GM19463 (cell line): ENCODE results near the gene ACRV1.
"Not testable (repeated sequence)": the region's sequence is repeated elsewhere in the genome, so short reads cannot be mapped to it uniquely, and the experiment has no call there.

Experiments used
- ATAC-seq: cut with Tn5 transposase; IDR thresholded peaks from one replicate; pipeline ENCODE4 v1.9.1; 2021; ENCODE audit warnings: mild to moderate bottlenecking, moderate library complexity; ENCODE audit not compliant: unreplicated experiment

The ACRV1 gene, protein sequence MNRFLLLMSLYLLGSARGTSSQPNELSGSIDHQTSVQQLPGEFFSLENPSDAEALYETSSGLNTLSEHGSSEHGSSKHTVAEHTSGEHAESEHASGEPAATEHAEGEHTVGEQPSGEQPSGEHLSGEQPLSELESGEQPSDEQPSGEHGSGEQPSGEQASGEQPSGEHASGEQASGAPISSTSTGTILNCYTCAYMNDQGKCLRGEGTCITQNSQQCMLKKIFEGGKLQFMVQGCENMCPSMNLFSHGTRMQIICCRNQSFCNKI

DNA sequence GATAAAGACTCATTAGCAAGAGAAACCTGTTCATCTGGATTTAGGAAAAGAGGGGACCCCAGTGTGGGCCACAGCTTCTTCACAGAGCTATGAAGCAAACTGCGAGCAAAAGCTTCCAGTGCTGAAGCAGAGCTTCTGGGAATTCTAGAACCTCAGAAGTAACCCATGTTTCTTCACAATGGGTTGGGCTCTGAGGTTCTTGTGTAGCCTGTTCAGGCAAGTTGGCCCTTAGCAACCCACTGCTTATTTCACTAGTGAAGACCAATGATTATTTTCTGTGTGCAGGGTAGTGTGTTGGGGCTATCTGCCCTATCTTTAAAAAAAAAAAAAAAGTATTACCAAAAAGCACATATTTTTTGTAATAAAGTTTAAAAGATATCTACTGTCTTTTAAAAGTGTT lies at the start of gene ACRV1:
Gene ACRV1, minus strand, starts transcription at position 101 of the 400 bp plus-strand sequence. Its CDS starts 67 bp downstream, at position 34.
- no peak for ATAC-seq

DNA sequence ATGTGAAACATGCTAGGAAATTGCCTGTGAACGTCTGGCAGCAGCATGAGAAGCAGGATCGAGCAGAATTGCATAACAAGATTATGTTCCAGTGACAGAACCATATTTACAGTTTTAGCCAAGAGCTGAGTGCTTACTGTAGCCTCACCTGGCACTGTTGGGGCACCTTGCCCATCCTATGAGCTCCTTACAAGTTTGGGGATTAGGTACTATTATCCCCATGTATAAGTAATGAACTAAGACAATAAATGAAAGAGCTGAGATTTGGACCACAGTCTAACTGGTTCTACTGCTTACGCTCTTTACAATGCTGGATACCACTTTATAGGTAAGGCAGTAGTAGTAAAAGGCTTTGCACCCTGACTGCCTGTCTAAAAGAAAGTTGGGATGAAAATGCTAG lies 48.3 kb upstream of the ACRV1 start:
- no peak for ATAC-seq

GRCh38 chr11:125724125-125724524 lies 43.5 kb upstream of the ACRV1 start:
- ATAC-seq, result no peak

- ATAC-seq, result no peak
Observed at GRCh38 chr11:125720781-125721180, 40.1 kb upstream of the ACRV1 start.

GRCh38 chr11:125704686-125705085 lies 24.0 kb upstream of the ACRV1 start:
- ATAC-seq, result not testable (repeated sequence)

DNA sequence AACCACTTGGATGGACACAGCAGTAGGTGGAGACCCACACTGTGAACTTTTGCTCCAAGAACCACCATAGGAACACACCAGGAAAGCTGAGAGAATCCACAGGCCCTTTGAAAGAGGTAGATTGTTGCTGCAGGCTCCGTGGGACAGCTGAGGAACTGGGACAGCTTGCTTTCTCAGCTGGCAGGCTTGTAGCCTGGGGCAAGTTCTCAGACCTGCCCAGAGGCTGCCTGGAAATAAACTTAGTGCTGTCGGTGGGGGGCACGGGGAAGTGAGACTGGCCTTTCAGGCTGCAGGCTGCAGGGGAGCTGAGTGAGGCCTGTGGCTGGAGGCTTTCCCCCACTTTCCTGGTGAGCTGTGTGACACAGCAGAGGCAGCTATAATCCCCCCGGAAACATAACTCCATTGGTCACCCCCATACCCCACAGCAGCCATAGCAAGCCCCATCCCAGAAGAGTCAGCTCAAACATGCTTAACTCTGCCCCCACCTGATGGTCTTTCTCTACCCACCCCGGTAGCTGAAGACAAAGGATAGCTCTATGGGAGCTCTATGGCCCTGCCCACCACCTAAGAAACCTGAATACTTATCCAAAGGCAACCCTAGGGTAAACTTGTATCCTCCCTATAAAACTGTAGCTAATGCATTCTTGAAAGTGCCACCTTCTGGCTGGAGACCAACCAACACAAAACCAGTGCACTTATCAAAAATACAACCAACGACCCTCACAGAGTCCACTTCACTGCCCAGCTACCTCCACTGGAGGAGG lies 21.4 kb upstream of the ACRV1 start:
- no peak for ATAC-seq

- no peak for ATAC-seq
Observed at GRCh38 chr11:125701018-125701610, 20.5 kb upstream of the ACRV1 start.

DNA sequence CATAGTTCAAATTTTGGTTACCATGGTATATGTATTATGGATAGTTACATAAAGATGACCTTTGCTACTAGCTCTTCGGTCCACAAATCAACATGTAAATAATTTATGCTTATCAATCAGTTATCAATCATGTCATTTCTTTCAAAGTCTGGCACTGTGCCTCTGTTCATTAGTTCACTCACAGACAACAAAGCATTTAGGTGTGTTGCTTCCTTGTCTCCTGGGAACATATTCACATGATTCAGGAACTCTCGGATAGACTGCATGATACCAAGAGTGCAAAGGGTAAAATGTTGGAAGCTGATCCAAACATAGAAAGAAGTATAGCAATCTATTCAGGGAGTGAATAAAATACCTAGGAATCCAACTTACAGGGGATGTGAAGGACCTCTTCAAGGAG lies 14.3 kb upstream of the ACRV1 start:
- ATAC-seq, result no peak

DNA sequence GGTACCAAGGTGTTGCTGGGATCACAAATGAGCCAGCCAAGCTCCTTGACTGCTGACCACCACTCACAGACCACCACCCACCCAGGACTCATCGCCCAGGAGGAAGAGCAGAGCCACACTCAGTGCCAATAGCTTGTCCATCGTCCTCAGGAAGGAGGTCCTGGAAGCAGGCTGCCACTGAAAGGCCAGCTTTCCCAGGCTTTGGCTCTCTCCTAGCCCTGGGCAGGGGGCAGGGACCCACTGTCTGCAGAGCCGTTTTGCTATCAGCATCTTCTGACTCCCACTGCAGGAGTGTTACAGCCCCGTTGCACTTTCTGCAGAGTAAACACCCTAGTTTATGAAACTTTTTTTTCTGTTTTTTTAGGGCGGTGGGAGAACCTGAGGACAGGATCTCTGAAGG lies 12.2 kb upstream of the ACRV1 start:
- no peak for ATAC-seq

DNA sequence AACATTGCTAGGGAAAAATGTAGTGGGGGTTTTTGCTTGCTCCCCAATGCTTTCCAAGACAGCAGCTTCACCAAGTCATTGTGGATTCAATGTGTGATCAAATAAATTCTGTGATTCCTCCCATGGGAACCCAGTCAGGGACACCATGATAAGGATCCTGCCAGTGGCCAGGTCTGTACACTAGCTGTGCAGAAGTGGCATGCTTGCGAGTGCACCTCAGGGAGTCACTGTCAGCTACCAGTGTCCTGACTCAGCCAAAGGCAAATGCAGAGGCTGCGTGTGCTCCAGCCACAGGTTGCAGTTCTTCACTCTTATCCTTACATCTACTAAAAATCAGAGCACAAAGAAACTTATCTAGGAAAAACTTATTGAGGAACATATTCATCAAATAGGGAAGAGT lies 9.4 kb upstream of the ACRV1 start:
- ATAC-seq, result no peak

GRCh38 chr11:125689274-125689859 lies 8.7 kb upstream of the ACRV1 start:
- no peak for ATAC-seq

- no peak for ATAC-seq
Observed at GRCh38 chr11:125688632-125689031, 8.0 kb upstream of the ACRV1 start.

DNA sequence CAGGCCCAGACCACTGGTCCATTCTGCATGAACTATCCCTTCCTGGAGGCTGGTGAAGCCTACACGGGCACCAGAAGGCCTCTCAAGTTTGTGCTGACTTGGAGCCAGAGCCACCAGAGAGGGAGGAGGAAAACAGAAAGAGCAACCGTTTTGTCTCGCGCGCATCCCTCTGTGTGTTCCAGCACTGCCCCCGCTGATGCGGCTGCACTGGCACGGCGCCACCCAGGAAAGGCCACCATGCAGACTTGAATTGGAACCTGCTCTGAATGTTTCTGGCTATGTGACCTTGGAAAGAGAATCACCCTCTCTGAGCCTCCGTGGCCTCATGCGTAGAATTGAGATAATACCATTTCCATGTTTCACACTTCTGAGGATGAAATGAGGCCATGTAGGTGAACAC lies 7.4 kb upstream of the ACRV1 start:
- no peak for ATAC-seq

DNA sequence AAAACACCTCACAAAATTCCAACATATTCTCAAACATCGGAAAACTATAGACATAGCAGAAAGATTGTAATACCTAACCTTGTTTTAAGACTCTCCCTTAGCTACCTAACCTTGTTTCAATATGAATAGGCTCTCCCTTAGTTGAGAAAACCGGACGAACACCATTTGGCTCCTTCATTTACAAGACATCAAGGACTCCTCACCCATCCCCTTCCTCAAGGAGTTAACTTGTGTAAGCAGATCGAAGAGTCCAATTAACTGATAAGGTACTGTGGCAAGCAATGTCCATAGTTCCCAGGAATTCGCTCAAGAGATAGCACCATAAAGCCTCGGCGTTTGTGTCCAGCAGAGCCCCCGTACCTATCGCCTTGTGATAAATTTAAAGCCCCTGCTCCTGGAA lies 4.6 kb upstream of the ACRV1 start:
- ATAC-seq, result no peak

- no peak for ATAC-seq
Observed at GRCh38 chr11:125679837-125680236, 810 bp downstream of the ACRV1 start.

DNA sequence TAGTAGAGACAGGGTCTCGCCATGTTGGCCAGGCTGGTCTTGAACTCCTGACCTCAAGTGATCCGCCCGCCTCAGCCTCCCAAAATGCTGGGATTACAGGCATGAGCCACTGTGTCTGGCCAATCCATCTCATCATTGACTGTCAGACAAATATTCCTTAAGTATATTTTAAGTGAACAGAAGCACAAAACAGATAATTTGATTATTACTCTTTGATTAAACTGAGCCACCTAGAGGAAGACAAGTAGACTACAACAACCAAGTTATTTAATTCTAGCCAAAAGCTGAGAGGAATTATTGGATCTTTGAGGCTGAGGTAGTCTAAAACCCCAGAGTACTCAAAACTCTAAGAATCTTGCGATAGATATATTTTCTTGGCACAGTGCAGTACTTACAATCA lies 1.2 kb downstream of the ACRV1 start:
- ATAC-seq, result no peak

GRCh38 chr11:125675196-125675595 lies 5.5 kb downstream of the ACRV1 start:
- ATAC-seq, result no peak

DNA sequence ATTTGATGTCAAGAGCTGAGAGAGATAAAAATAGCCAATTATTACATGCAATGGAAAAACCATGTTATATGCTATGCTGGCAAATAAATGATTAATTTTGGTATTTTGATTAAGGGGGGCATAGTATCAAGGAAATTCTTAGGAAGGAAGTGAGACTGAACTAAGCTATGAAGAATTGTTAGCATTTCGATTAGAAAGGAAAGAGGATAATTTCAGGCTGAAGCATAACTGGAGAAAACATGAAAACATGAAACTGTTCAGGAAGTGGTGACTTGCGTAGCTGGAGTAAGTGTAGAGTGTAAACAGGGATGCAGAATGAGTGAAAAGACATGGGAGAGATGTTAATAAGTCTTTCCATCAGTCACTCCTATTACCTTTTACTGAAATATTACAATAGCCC lies 6.4 kb downstream of the ACRV1 start:
- ATAC-seq, result no peak

GRCh38 chr11:125671561-125671960 lies 9.1 kb downstream of the ACRV1 start:
- ATAC-seq, result no peak

GRCh38 chr11:125670172-125670571 lies 10.5 kb downstream of the ACRV1 start:
- ATAC-seq, result no peak

GRCh38 chr11:125667151-125667550 lies 13.5 kb downstream of the ACRV1 start:
- ATAC-seq, result no peak

DNA sequence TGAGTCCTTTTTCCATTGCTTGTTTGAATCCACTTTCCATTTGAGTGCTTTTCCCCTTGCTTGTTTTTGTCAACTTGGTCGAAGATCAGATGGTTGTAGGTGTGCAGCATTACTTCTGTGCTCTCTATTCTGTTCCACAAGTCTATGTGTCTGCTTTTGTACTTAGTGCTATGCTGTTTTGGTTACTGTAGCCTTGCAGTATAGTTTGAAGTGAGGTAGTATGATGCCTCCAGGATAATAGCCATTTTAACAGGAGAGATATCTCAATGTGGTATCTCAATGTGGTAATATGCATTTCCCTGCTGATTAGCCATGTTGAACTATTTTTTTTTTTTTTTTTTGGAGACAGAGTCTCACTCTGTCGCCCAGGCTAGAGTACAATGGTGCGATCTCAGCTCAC lies 16.7 kb downstream of the ACRV1 start:
- ATAC-seq, result no peak
